DND-41 (cell line): ENCODE data around the gene GZMM.

Experiments used
- ATAC-seq: fragments of 200-7000 bp; cut with Tn5 transposase; 3 replicates; pipeline ENCODE4 v1.9.1; 2021; ENCODE audit warnings: low read depth; ENCODE audit not compliant: insufficient read depth
- DNase-seq: peaks from one replicate; pipeline ENCODE4 v3.0.0-alpha.2; 2020
- H2AFZ ChIP-seq: 2 replicates; pipeline ENCODE4 v1.6.0; 2012; ENCODE audit warnings: low read depth, low read length
- H3K27ac ChIP-seq: 2 replicates; pipeline ENCODE4 v1.5.1; 2012; ENCODE audit warnings: low read length, inconsistent platforms
- H3K27me3 ChIP-seq: fragments of 200-600 bp; sonication (generic); 2 replicates; pipeline ENCODE4 v1.6.0; 2012; ENCODE audit warnings: low read length, mild to moderate bottlenecking, inconsistent platforms; ENCODE audit not compliant: insufficient read depth, poor library complexity
- H3K36me3 ChIP-seq: 2 replicates; pipeline ENCODE4 v1.5.1; 2012; ENCODE audit warnings: low read length, inconsistent platforms; ENCODE audit not compliant: insufficient read depth
- H3K4me1 ChIP-seq: 2 replicates; pipeline ENCODE4 v1.5.1; 2012; ENCODE audit warnings: mild to moderate bottlenecking, low read length; ENCODE audit not compliant: insufficient read depth
- H3K4me2 ChIP-seq: 2 replicates; pipeline ENCODE4 v1.6.0; 2012; ENCODE audit warnings: mild to moderate bottlenecking, moderate library complexity, low read length, inconsistent platforms; ENCODE audit not compliant: insufficient read depth
- H3K4me3 ChIP-seq, 2 experiments: fragments of 200-600 bp in 1 of 2; shearing (Covaris generic) in 1 of 2; 2 replicates each; pipeline ENCODE4 v1.5.1; 2012 to 2016; ENCODE audit warnings: inconsistent platforms in 2 of 2, low read length in 2 of 2, mild to moderate bottlenecking in 2 of 2, low read depth in 1 of 2, moderate library complexity in 1 of 2
- H3K79me2 ChIP-seq: 2 replicates; pipeline ENCODE4 v1.6.0; 2012; ENCODE audit warnings: low read length, inconsistent platforms; ENCODE audit not compliant: insufficient read depth
- H3K9ac ChIP-seq: 2 replicates; pipeline ENCODE4 v1.6.0; 2012; ENCODE audit warnings: low read depth, mild to moderate bottlenecking, inconsistent platforms, low read length, moderate library complexity
- H3K9me3 ChIP-seq: 2 replicates; pipeline ENCODE4 v1.5.1; 2012; ENCODE audit warnings: low read length, moderate library complexity, mild to moderate bottlenecking, inconsistent platforms; ENCODE audit not compliant: insufficient read depth, severe bottlenecking
- H4K20me1 ChIP-seq: 2 replicates; pipeline ENCODE4 v1.6.0; 2012; ENCODE audit warnings: low read length; ENCODE audit not compliant: insufficient read depth
- EZH2 ChIP-seq: IDR thresholded peaks from 3 replicates; pipeline ENCODE4 v1.6.1; 2012; ENCODE audit warnings: borderline replicate concordance, low read depth, mild to moderate bottlenecking, moderate library complexity, low read length, inconsistent platforms; ENCODE audit not compliant: severe bottlenecking
- TF ChIP-seq, protein P1 (sequence below): IDR thresholded peaks from 2 replicates; pipeline ENCODE4 v1.5.1; 2012; ENCODE audit warnings: borderline replicate concordance, low read length, moderate library complexity, mild to moderate bottlenecking; ENCODE audit not compliant: poor library complexity, severe bottlenecking; ENCODE audit errors: extremely low read depth

The GZMM gene

GRCh38 chr19:495402-496111 lies 48.3 kb upstream of the GZMM start:
- no peak overlapping the region for H3K4me3 ChIP-seq
- no peak for DNase-seq
- no peak overlapping the region for H2AFZ ChIP-seq
- peaks cover under 1% of the 10 kb centered on the region for H3K4me1 ChIP-seq
- no peaks in the 10 kb centered on the region for H3K27me3 ChIP-seq
- H3K9ac ChIP-seq: no peak overlapping the region
- H3K79me2 ChIP-seq: no peaks in the 10 kb centered on the region
- peak; percentile 31; the same call in 1 of the 3 replicates for ATAC-seq
- no peaks in the 10 kb centered on the region for H4K20me1 ChIP-seq
- no peak overlapping the region for H3K4me2 ChIP-seq
- no peak overlapping the region for H3K27ac ChIP-seq
- TF ChIP-seq, protein P1, sequence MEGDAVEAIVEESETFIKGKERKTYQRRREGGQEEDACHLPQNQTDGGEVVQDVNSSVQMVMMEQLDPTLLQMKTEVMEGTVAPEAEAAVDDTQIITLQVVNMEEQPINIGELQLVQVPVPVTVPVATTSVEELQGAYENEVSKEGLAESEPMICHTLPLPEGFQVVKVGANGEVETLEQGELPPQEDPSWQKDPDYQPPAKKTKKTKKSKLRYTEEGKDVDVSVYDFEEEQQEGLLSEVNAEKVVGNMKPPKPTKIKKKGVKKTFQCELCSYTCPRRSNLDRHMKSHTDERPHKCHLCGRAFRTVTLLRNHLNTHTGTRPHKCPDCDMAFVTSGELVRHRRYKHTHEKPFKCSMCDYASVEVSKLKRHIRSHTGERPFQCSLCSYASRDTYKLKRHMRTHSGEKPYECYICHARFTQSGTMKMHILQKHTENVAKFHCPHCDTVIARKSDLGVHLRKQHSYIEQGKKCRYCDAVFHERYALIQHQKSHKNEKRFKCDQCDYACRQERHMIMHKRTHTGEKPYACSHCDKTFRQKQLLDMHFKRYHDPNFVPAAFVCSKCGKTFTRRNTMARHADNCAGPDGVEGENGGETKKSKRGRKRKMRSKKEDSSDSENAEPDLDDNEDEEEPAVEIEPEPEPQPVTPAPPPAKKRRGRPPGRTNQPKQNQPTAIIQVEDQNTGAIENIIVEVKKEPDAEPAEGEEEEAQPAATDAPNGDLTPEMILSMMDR: peak; percentile 47
- no peak for TF ChIP-seq EZH2
- no peaks in the 10 kb centered on the region for H3K9me3 ChIP-seq
- H3K36me3 ChIP-seq: no peaks in the 10 kb centered on the region

- Histone ChIP-seq H3K9ac (no peak within 1 kb of the TSS), H3K9me3 (no peaks in the 10 kb centered on the region), H2AFZ (no peak within 1 kb of the TSS), H4K20me1 (no peaks in the 10 kb centered on the region), H3K27ac (no peak within 1 kb of the TSS), H3K79me2 (no peaks in the 10 kb centered on the region), H3K4me2 (no peak within 1 kb of the TSS), H3K36me3 (no peaks in the 10 kb centered on the region), H3K4me1 (no peaks in the 10 kb centered on the region), H3K27me3 (no peaks in the 10 kb centered on the region), H3K4me3 (no peak within 1 kb of the TSS)
- no peak for TF ChIP-seq EZH2
- TF ChIP-seq, protein P1: no peak
- DNase-seq (no peak), ATAC-seq (no peak)
Observed at GRCh38 chr19:496112-496665, 47.7 kb upstream of the GZMM start, which contains the start of gene MADCAM1. Gene MADCAM1, plus strand, starts transcription at chr19:496486. Its CDS starts 14 bp downstream, at chr19:496500.

- Histone ChIP-seq H3K4me2 (no peak overlapping the region), H3K4me1 (no peaks in the 10 kb centered on the region), H3K27ac (no peak overlapping the region), H3K9ac (no peak overlapping the region), H3K4me3 (no peak overlapping the region), H4K20me1 (no peaks in the 10 kb centered on the region), H3K36me3 (no peaks in the 10 kb centered on the region), H3K27me3 (no peaks in the 10 kb centered on the region), H3K79me2 (no peaks in the 10 kb centered on the region), H2AFZ (no peak overlapping the region), H3K9me3 (no peaks in the 10 kb centered on the region)
- ATAC-seq: no peak
- DNase-seq: no peak
- TF ChIP-seq, protein P1: no peak
- TF ChIP-seq EZH2: no peak
Observed at GRCh38 chr19:496986-497385, 46.9 kb upstream of the GZMM start.
